Endodermal cell (in vitro differentiated cells): ENCODE measurements around the gene FTHL17. TPM values are rescaled to one million over a fixed set of nuclear protein-coding genes. Genes with fewer than 3 reads are reported as not detected.

Experiments
- DNase-seq: peaks from one replicate; pipeline ENCODE4 v3.0.0-alpha.2; 2017
- H3K27ac ChIP-seq: 2 replicates; pipeline ENCODE4 v1.5.1; 2013; ENCODE audit warnings: mild to moderate bottlenecking, low read depth, low read length, moderate library complexity
- H3K27me3 ChIP-seq: 2 replicates; pipeline ENCODE4 v1.6.1; 2013; ENCODE audit warnings: mild to moderate bottlenecking, low read length, moderate library complexity; ENCODE audit not compliant: insufficient read depth, control insufficient read depth, poor library complexity, severe bottlenecking
- H3K36me3 ChIP-seq: 2 replicates; pipeline ENCODE4 v1.7.0; 2013; ENCODE audit warnings: mild to moderate bottlenecking, low read length, moderate library complexity; ENCODE audit not compliant: control insufficient read depth, insufficient read depth
- H3K4me1 ChIP-seq: one replicate; pipeline ENCODE4 v1.7.0; 2013; ENCODE audit warnings: low read length; ENCODE audit not compliant: control insufficient read depth, insufficient read depth
- H3K4me3 ChIP-seq: 2 replicates; pipeline ENCODE4 v1.5.1; 2013; ENCODE audit warnings: mild to moderate bottlenecking, low read length, moderate library complexity
- H3K9ac ChIP-seq: 2 replicates; pipeline ENCODE4 v1.6.1; 2013; ENCODE audit warnings: mild to moderate bottlenecking, low read length, moderate library complexity; ENCODE audit not compliant: poor library complexity, severe bottlenecking; ENCODE audit errors: extremely low read depth
- H3K9me3 ChIP-seq: 2 replicates; pipeline ENCODE4 v1.6.1; 2013; ENCODE audit warnings: mild to moderate bottlenecking, low read length, moderate library complexity; ENCODE audit not compliant: control insufficient read depth
- H3K27ac Mint-ChIP-seq: 2 replicates; pipeline ENCODE4 v1.8.0; 2020; ENCODE audit warnings: mixed read lengths
- H3K27me3 Mint-ChIP-seq: 2 replicates; pipeline ENCODE4 v1.8.0; 2021; ENCODE audit warnings: mild to moderate bottlenecking, mixed read lengths; ENCODE audit not compliant: insufficient read depth
- H3K36me3 Mint-ChIP-seq: 2 replicates; pipeline ENCODE4 v1.8.0; 2020; ENCODE audit warnings: low read depth, mixed read lengths
- H3K4me1 Mint-ChIP-seq: 2 replicates; pipeline ENCODE4 v1.8.0; 2020; ENCODE audit warnings: mixed read lengths
- H3K4me3 Mint-ChIP-seq: 2 replicates; pipeline ENCODE4 v1.8.0; 2020; ENCODE audit warnings: mild to moderate bottlenecking, moderate library complexity, mixed read lengths
- H3K9me3 Mint-ChIP-seq: 2 replicates; pipeline ENCODE4 v1.8.0; 2020; ENCODE audit warnings: mild to moderate bottlenecking, mixed read lengths
- CTCF ChIP-seq: fragments of 200-600 bp; sonication (generic); conservative IDR thresholded peaks from 2 replicates; pipeline ENCODE4 v1.5.0; 2021; ENCODE audit warnings: antibody characterized with exemption, mild to moderate bottlenecking
- WGBS, 2 experiments: methylation state at CpG; one replicate each; pipeline versions ENCODE4 v1.1.5 to v1.1.7; 2013; ENCODE audit warnings: missing lambda C conversion rate in 2 of 2, mixed read lengths in 1 of 2; ENCODE audit not compliant: insufficient coverage in 1 of 2, insufficient read length in 1 of 2; 5-methylcytosine and 5-hydroxymethylcytosine counted together
- total RNA-seq, 2 donors: library from RNA; stranded (reverse); fragmentation: NEBNext Ultra II Directional in 1 of 2; extraction: Animal tissue kit (Norgen Biotek cat#: 25700) in 1 of 2; gene quantifications; 2 replicates in 1 of 2; 3 replicates in 1 of 2; pipeline ENCODE4 v1.2.1, GENCODE V29; 2021

Gene FTHL17
- total RNA-seq, 2 donors from 2014 or later: not detected

DNA sequence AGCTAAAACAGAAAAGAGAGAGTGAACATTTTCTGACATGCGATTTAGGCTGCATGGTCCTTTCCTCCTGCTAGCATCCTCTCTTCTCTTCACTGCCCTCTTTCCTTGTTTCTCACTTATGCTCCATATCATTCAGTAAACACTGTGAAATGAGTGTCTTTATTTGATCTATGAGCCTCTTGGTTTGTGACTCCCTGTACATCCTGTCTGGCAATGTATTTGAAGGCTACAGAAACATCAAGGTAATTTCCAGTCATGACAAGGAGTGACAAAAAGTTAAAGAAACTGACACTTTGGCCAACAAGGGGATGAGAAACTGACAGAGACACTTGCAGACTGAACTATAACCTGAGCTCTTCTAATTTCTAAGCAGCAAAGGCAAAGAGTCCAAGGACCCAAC, 8.7 kb downstream of the FTHL17 start:
- no peaks in the 10 kb centered on the region for H3K27me3 Mint-ChIP-seq
- no peaks in the 10 kb centered on the region for H3K36me3 Mint-ChIP-seq
- peaks cover 4% of the 10 kb centered on the region for H3K4me1 Mint-ChIP-seq
- 100% methylated on average over 1 of the region's 1 CpG; no CpG with 5 or more reads in 1 of the 2 experiments for WGBS, 2 experiments
- Histone ChIP-seq H3K4me3 (no peak overlapping the region), H3K9ac (no peak overlapping the region), H3K9me3 (no peaks in the 10 kb centered on the region), H3K27ac (no peak overlapping the region), H3K27me3 (no peaks in the 10 kb centered on the region), H3K4me1 (no peaks in the 10 kb centered on the region), H3K36me3 (no peaks in the 10 kb centered on the region)
- no peak overlapping the region for H3K27ac Mint-ChIP-seq
- DNase-seq: no peak
- TF ChIP-seq CTCF: no peak
- H3K4me3 Mint-ChIP-seq: no peak overlapping the region
- H3K9me3 Mint-ChIP-seq: peaks cover 46% of the 10 kb centered on the region

DNA sequence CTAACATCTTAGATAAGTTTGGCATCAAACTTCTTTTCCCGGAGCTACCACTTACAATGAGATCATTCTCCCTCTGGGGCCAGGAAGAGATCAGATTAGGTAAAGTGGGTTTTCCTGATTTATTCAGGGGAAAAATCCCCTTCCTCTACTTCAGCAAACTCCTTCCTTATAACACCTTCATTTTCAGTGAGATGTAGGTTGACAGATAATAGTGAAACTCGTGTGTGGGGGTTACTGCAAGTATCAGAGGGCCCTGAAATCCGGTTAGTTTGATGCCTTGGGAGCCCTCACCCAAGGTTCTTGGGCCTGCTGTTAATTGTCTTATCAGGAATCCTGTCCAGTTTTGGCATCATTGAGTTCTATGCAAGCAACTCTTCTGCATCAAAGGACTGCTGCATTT, 10.8 kb downstream of the FTHL17 start:
- no peaks in the 10 kb centered on the region for H3K9me3 ChIP-seq
- no peak overlapping the region for H3K27ac Mint-ChIP-seq
- DNase-seq: no peak
- H3K4me1 Mint-ChIP-seq: peaks cover 4% of the 10 kb centered on the region
- no peaks in the 10 kb centered on the region for H3K36me3 Mint-ChIP-seq
- no peaks in the 10 kb centered on the region for H3K27me3 ChIP-seq
- H3K4me1 ChIP-seq: no peaks in the 10 kb centered on the region
- no peak overlapping the region for H3K4me3 Mint-ChIP-seq
- H3K36me3 ChIP-seq: no peaks in the 10 kb centered on the region
- no peaks in the 10 kb centered on the region for H3K27me3 Mint-ChIP-seq
- H3K9ac ChIP-seq: no peak overlapping the region
- no peak overlapping the region for H3K27ac ChIP-seq
- 91 to 100% methylated on average over 1 of the region's 3 CpGs for WGBS, 2 experiments
- H3K9me3 Mint-ChIP-seq: peaks cover 37% of the 10 kb centered on the region
- H3K4me3 ChIP-seq: no peak overlapping the region
- no peak for TF ChIP-seq CTCF

DNA sequence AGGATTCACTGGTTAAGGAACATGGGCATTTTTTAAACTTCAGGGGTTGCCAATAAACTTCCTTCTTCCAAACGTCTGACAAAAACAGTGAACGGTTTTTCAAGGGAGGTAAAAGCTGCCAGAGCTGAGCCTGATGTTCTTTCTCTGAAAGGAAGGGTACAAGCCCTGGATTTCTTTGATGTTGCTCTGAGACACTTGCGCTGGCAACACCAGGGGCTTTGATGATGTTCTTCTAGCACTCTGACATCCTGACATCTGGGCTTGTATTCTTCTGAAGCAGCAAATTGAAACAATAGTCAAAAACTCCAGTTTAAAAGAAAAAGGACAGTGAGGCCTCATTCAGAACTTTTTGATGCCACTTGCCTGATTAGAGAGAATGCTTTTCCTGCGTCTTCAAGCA, 11.8 kb downstream of the FTHL17 start:
- no peak for TF ChIP-seq CTCF
- Histone ChIP-seq H3K9me3 (no peaks in the 10 kb centered on the region), H3K9ac (no peak overlapping the region), H3K27ac (no peak overlapping the region), H3K27me3 (no peaks in the 10 kb centered on the region), H3K4me3 (no peak overlapping the region), H3K4me1 (no peaks in the 10 kb centered on the region), H3K36me3 (no peaks in the 10 kb centered on the region)
- no peaks in the 10 kb centered on the region for H3K36me3 Mint-ChIP-seq
- peaks cover 34% of the 10 kb centered on the region for H3K9me3 Mint-ChIP-seq
- H3K27me3 Mint-ChIP-seq: no peaks in the 10 kb centered on the region
- WGBS, 2 experiments: 82 to 85% methylated on average over 2 to 4 of the region's 4 CpGs
- DNase-seq: no peak
- H3K4me1 Mint-ChIP-seq: peaks cover 4% of the 10 kb centered on the region
- no peak overlapping the region for H3K27ac Mint-ChIP-seq
- no peak overlapping the region for H3K4me3 Mint-ChIP-seq
